T-helper 1 cell treated with Interleukin-12 subunit alpha and Interleukin-12 subunit beta and Interleukin-4 antibody, amounts not matched to agents 30 μg/mL and 1 μg/mL, for 36 hours (primary cell): Measurements from ENCODE around the gene TMEM208.

Experiments
- H3K27ac Mint-ChIP-seq: one replicate; pipeline ENCODE4 v1.8.0; 2021; ENCODE audit warnings: mild to moderate bottlenecking, mixed read lengths
- H3K27me3 Mint-ChIP-seq: one replicate; pipeline ENCODE4 v1.8.0; 2021; ENCODE audit warnings: low read depth, mixed read lengths
- H3K36me3 Mint-ChIP-seq: one replicate; pipeline ENCODE4 v1.8.0; 2021; ENCODE audit warnings: low read depth, mixed read lengths
- H3K4me1 Mint-ChIP-seq: one replicate; pipeline ENCODE4 v1.8.0; 2021; ENCODE audit warnings: low read depth, mixed read lengths
- H3K4me3 Mint-ChIP-seq: one replicate; pipeline ENCODE4 v1.8.0; 2021; ENCODE audit warnings: mild to moderate bottlenecking, moderate library complexity, mixed read lengths
- H3K9me3 Mint-ChIP-seq: one replicate; pipeline ENCODE4 v1.8.0; 2021; ENCODE audit warnings: mixed read lengths

Gene TMEM208

GRCh38 chr16:67210069-67210937 is 16.6 kb upstream of the TMEM208 start:
- Mint-ChIP-seq H3K9me3 (no peaks in the 10 kb centered on the region), H3K36me3 (peaks cover 3% of the 10 kb centered on the region), H3K4me3 (no peak overlapping the region), H3K4me1 (no peaks in the 10 kb centered on the region), H3K27me3 (no peaks in the 10 kb centered on the region), H3K27ac (no peak overlapping the region)

- Mint-ChIP-seq H3K27ac (no peak overlapping the region), H3K9me3 (no peaks in the 10 kb centered on the region), H3K4me1 (peaks cover 4% of the 10 kb centered on the region), H3K27me3 (no peaks in the 10 kb centered on the region), H3K36me3 (peaks cover 3% of the 10 kb centered on the region), H3K4me3 (no peak overlapping the region)
Observed at GRCh38 chr16:67211674-67212073, 15.3 kb upstream of the TMEM208 start.

- Mint-ChIP-seq H3K9me3 (no peaks in the 10 kb centered on the region), H3K27ac (no peak overlapping the region), H3K4me1 (peaks cover 15% of the 10 kb centered on the region), H3K4me3 (no peak overlapping the region), H3K27me3 (no peaks in the 10 kb centered on the region), H3K36me3 (no peaks in the 10 kb centered on the region)
Observed at GRCh38 chr16:67212766-67213165, 14.2 kb upstream of the TMEM208 start.

DNA sequence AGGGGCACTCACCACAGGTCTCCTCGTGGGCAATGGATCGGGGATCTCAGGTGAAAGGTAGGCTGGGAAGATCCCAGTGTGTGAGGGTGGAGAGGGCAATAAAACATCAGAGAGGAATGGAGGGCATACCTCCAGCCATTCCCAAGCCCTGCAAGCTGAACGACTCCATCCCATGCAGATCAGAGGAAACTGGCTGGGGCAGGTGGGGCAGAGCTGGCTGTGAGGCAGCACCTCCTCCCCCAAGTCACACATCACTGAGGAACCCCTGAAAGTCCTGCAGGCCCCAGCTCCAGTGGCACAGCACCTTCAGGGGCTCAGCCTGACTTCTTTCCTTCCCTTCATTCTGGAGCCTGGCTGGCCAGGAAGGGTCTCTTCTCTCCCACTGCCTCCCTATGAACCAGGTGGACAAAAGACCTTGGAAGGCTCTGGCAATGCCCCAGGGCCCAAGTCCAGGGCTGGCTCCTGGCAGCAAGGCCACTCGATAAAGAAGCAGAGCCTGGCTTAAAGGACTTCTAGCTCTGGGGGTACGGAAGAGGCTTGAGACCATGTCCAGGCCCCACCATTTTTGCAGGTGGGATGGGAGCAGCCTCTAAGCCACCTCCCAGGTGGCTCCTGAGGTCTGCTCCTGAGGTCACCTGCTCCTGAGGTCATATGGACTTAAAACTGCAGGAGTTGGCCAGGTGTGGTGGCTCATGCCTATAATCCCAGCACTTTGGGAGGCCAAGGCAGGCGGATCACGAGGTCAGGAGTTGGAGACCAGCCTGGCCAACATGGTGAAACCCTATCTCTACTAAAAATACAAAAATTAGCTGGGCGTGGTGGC is 13.5 kb upstream of the TMEM208 start:
- H3K27me3 Mint-ChIP-seq: no peaks in the 10 kb centered on the region
- peaks cover 16% of the 10 kb centered on the region for H3K4me1 Mint-ChIP-seq
- H3K9me3 Mint-ChIP-seq: no peaks in the 10 kb centered on the region
- H3K36me3 Mint-ChIP-seq: no peaks in the 10 kb centered on the region
- H3K27ac Mint-ChIP-seq: no peak overlapping the region
- no peak overlapping the region for H3K4me3 Mint-ChIP-seq

- Mint-ChIP-seq H3K4me3 (no peak overlapping the region), H3K27me3 (no peaks in the 10 kb centered on the region), H3K9me3 (no peaks in the 10 kb centered on the region), H3K4me1 (peaks cover 16% of the 10 kb centered on the region), H3K36me3 (no peaks in the 10 kb centered on the region), H3K27ac (peak overlapping the region; percentile 26)
Observed at GRCh38 chr16:67215706-67216105, 11.2 kb upstream of the TMEM208 start.

- no peak overlapping the region for H3K4me3 Mint-ChIP-seq
- no peaks in the 10 kb centered on the region for H3K36me3 Mint-ChIP-seq
- H3K27ac Mint-ChIP-seq: no peak overlapping the region
- no peaks in the 10 kb centered on the region for H3K9me3 Mint-ChIP-seq
- no peaks in the 10 kb centered on the region for H3K27me3 Mint-ChIP-seq
- H3K4me1 Mint-ChIP-seq: peaks cover 16% of the 10 kb centered on the region
Observed at GRCh38 chr16:67216612-67217490, 10.1 kb upstream of the TMEM208 start.

DNA sequence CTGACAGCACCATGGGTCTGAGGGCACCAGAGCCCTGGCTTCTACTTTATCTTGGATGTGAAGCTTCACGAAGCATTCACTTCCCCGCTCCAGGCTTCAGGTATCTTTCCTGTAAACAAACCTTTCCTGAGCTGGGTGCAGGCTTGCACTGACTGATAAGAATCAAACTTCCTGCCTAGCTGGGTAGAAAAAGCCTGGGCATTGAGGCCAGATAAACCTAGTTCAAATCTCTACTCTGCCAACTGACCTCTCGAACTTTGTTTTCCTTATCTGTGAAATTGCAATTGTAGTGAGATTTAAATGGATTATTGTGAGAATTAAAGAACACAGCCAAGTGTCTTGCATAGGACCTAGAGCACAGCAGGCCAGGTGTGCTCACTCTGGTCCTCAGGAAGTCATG is 2.9 kb upstream of the TMEM208 start:
- Mint-ChIP-seq H3K36me3 (peaks cover 10% of the 10 kb centered on the region), H3K9me3 (no peaks in the 10 kb centered on the region), H3K4me1 (peaks cover 44% of the 10 kb centered on the region), H3K27me3 (no peaks in the 10 kb centered on the region), H3K27ac (peak overlapping the region; percentile 2), H3K4me3 (no peak overlapping the region)

DNA sequence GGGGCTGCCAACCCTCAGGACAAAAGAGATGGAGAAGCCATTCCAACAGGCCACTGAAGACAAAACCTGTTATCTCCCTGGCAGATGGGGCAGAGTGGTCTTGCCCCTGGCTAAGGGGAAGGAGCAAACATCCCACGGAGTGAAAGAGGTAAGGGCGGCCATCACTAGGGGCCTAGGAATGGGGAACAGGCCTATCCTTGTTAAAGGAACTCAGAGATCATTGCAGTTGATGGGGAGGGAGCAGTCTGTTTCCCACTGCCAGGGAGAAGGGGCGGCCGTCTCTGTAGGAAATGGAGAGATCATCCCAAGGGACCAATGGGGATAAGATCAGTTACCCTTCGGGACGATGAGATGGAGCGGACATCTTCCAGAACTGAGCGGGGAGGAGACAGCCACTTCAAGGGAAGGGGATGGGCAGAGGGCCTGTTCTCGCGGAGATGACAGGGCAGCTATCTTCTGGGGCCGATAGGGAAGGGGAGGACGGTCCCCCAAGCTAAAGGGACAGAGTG is 581 bp upstream of the TMEM208 start:
- Mint-ChIP-seq H3K4me3 (peak overlapping the region; percentile 96), H3K27me3 (no peaks in the 10 kb centered on the region), H3K4me1 (peaks cover 44% of the 10 kb centered on the region), H3K27ac (peak overlapping the region; percentile 91), H3K36me3 (peaks cover 26% of the 10 kb centered on the region), H3K9me3 (no peaks in the 10 kb centered on the region)

- H3K9me3 Mint-ChIP-seq: no peaks in the 10 kb centered on the region
- peaks cover 26% of the 10 kb centered on the region for H3K36me3 Mint-ChIP-seq
- H3K27ac Mint-ChIP-seq: peak overlapping the region; percentile 91
- H3K4me3 Mint-ChIP-seq: peak overlapping the region; percentile 96
- peaks cover 44% of the 10 kb centered on the region for H3K4me1 Mint-ChIP-seq
- H3K27me3 Mint-ChIP-seq: no peaks in the 10 kb centered on the region
Observed at GRCh38 chr16:67227567-67227921, 614 bp downstream of the TMEM208 start.

DNA sequence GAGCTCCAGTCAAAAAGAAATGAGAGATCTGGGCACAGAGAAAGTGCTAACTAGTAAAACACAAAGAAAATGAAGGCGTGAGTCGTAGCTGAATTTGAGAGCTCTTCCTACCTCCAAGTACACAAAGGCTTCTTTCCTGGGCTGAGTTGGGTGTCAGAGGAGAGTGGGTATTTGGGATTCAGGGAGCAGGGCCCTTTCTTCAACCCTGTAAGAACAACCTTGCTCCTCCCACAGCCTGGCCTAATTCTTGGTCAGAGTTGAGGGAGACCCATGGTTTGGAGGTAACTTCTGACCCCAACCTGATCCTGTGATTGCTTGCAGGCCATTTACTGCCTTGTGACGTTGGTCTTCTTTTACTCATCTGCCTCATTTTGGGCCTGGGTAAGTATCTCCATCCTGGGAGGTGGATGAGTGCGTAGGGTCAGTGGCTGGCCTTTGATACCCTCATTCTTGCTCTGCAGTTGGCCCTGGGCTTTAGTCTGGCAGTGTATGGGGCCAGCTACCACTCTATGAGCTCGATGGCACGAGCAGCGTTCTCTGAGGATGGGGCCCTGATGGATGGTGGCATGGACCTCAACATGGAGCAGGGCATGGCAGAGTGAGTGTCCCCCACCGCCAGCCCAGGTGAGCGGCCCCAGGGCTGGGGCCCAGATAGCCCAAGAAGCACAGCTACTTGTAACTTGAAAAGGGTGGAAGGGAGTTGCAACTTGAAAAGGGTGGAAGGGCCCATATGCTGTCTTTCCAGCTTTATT is 1.3 kb downstream of the TMEM208 start:
- Mint-ChIP-seq H3K4me1 (peaks cover 40% of the 10 kb centered on the region), H3K4me3 (peak overlapping the region; percentile 96), H3K27me3 (no peaks in the 10 kb centered on the region), H3K27ac (peak overlapping the region; percentile 91), H3K36me3 (peaks cover 28% of the 10 kb centered on the region), H3K9me3 (no peaks in the 10 kb centered on the region)

GRCh38 chr16:67228905-67229304 is 2.0 kb downstream of the TMEM208 start:
- Mint-ChIP-seq H3K4me3 (peak overlapping the region; percentile 49), H3K27ac (peak overlapping the region; percentile 43), H3K27me3 (no peaks in the 10 kb centered on the region), H3K36me3 (peaks cover 31% of the 10 kb centered on the region), H3K9me3 (no peaks in the 10 kb centered on the region), H3K4me1 (peaks cover 35% of the 10 kb centered on the region)

- Mint-ChIP-seq H3K36me3 (peaks cover 31% of the 10 kb centered on the region), H3K4me3 (no peak overlapping the region), H3K27ac (no peak overlapping the region), H3K4me1 (peaks cover 23% of the 10 kb centered on the region), H3K9me3 (no peaks in the 10 kb centered on the region), H3K27me3 (no peaks in the 10 kb centered on the region)
Observed at GRCh38 chr16:67229906-67230808, 3.2 kb downstream of the TMEM208 start.
